HCT116 (cell line): Measurements from ENCODE around the gene CLEC16A. TPM values are rescaled to one million over a fixed set of nuclear protein-coding genes. Genes with fewer than 3 reads are reported as not detected.

Source experiments
- ATAC-seq: fragments of 200-7000 bp; cut with Tn5 transposase; 2 replicates; pipeline ENCODE4 v1.9.1; 2020; ENCODE audit warnings: mild to moderate bottlenecking, moderate library complexity
- BruUV-seq: library from RNA; stranded (reverse); fragments of 400-500 nt; replicated peaks from 2 replicates; lab custom pipeline; 2021; lab: Mats Ljungman, UMichigan
- CTCF ChIA-PET: fragments of 300-600 bp; sonication (Branson Sonifier 250); formaldehyde crosslinking; loops from one replicate; lab custom pipeline; 2021; ENCODE audit warnings: antibody characterized with exemption; lab: Charles Lee
- POLR2A ChIA-PET: fragments of 300-600, 350-600 bp; sonication (Branson Sonifier 250); formaldehyde crosslinking; loops from one replicate; lab custom pipeline; 2021; ENCODE audit warnings: antibody characterized with exemption; lab: Charles Lee
- RAD21 ChIA-PET, 2 experiments: fragments of 300-600 bp; sonication (Branson Sonifier 250); formaldehyde crosslinking; loops; one replicate each; lab custom pipeline; 2023; ENCODE audit warnings: low total read pairs in 2 of 2; ENCODE audit not compliant: uncharacterized antibody in 2 of 2, unreplicated experiment in 2 of 2, low non-redundant PET in 1 of 2; lab: Charles Lee
- DNase-seq: peaks from one replicate; pipeline ENCODE4 v3.0.0-alpha.2; 2010; ENCODE audit warnings: low read depth, low spot score
- H2AFZ ChIP-seq: fragments of 200-600 bp; shearing (Covaris generic), sonication (generic); 2 replicates; pipeline ENCODE4 v1.6.1; 2017; ENCODE audit warnings: low read depth, mixed run types, mixed read lengths, antibody characterized with exemption, low read length; ENCODE audit not compliant: poor library complexity, severe bottlenecking
- H3K27ac ChIP-seq: 2 replicates; pipeline ENCODE4 v1.5.1; 2012; ENCODE audit warnings: low read depth, low read length
- H3K27me3 ChIP-seq: fragments of 200-600 bp; sonication (generic); 2 replicates; pipeline ENCODE4 v1.6.1; 2016; ENCODE audit warnings: mixed run types, low read length, mixed read lengths; ENCODE audit not compliant: insufficient read depth
- H3K36me3 ChIP-seq, 2 experiments: fragments of 200-500 bp in 1 of 2; fragments of 200-600 bp in 1 of 2; sonication (Bioruptor generic) in 1 of 2; sonication (generic) in 1 of 2; 2 replicates each; pipeline versions ENCODE4 v1.5.1 to v1.6.1; 2014 to 2016; ENCODE audit warnings: low read length in 2 of 2, inconsistent platforms in 1 of 2, mixed read lengths in 1 of 2, mixed run types in 1 of 2; ENCODE audit not compliant: insufficient read depth in 2 of 2, control insufficient read depth in 1 of 2
- H3K4me1 ChIP-seq, 2 experiments: fragments of 200-600 bp in 1 of 2; sonication (generic) in 1 of 2; 2 replicates each; pipeline versions ENCODE4 v1.5.1 to v1.6.1; 2012 to 2017; ENCODE audit warnings: low read length in 2 of 2, inconsistent platforms in 1 of 2, mild to moderate bottlenecking in 1 of 2, mixed read lengths in 1 of 2, mixed run types in 1 of 2, moderate library complexity in 1 of 2; ENCODE audit not compliant: insufficient read depth in 2 of 2, control insufficient read depth in 1 of 2
- H3K4me2 ChIP-seq: fragments of 200-600 bp; sonication (generic); 2 replicates; pipeline ENCODE4 v1.6.1; 2017; ENCODE audit warnings: mixed run types, low read length, mixed read lengths
- H3K4me3 ChIP-seq, 2 experiments: fragments of 200-600 bp in 1 of 2; sonication (generic) in 1 of 2; replicated peaks in 1 of 2; 2 replicates each; pipeline ENCODE4 v1.5.1; 2011 to 2016; ENCODE audit warnings: low read length in 2 of 2, control low read depth in 1 of 2, low read depth in 1 of 2, mild to moderate bottlenecking in 1 of 2, mixed read lengths in 1 of 2, mixed run types in 1 of 2
- H3K79me2 ChIP-seq: fragments of 200-600 bp; sonication (generic); 2 replicates; pipeline ENCODE4 v1.6.1; 2017; ENCODE audit warnings: mild to moderate bottlenecking, mixed run types, low read length, moderate library complexity, mixed read lengths; ENCODE audit not compliant: insufficient read depth
- H3K9ac ChIP-seq: fragments of 200-600 bp; sonication (generic); 2 replicates; pipeline ENCODE4 v1.6.1; 2016; ENCODE audit warnings: low read length, mixed read lengths
- H3K9me2 ChIP-seq: fragments of 200-600 bp; sonication (generic), shearing (Covaris generic); 2 replicates; pipeline ENCODE4 v1.6.1; 2017; ENCODE audit warnings: mixed run types, mild to moderate bottlenecking, moderate library complexity; ENCODE audit not compliant: insufficient read depth
- H3K9me3 ChIP-seq, 2 experiments: fragments of 200-500 bp in 1 of 2; fragments of 200-600 bp in 1 of 2; sonication (Bioruptor generic) in 1 of 2; sonication (generic) in 1 of 2; 2 replicates each; pipeline ENCODE4 v1.6.1; 2014 to 2017; ENCODE audit warnings: low read length in 2 of 2, mixed read lengths in 2 of 2, inconsistent platforms in 1 of 2, low read depth in 1 of 2, mild to moderate bottlenecking in 1 of 2, mixed run types in 1 of 2, moderate library complexity in 1 of 2; ENCODE audit not compliant: control insufficient read depth in 1 of 2, insufficient read depth in 1 of 2
- H4K20me1 ChIP-seq: fragments of 200-600 bp; sonication (generic), shearing (Covaris generic); 2 replicates; pipeline ENCODE4 v1.6.1; 2017; ENCODE audit warnings: mixed run types, mild to moderate bottlenecking, moderate library complexity; ENCODE audit not compliant: insufficient read depth
- CEBPB ChIP-seq: IDR thresholded peaks from 2 replicates; pipeline ENCODE4 v1.6.1; 2012; ENCODE audit warnings: low read depth
- EGR1 ChIP-seq: IDR thresholded peaks from 2 replicates; pipeline ENCODE4 v1.6.1; 2012; ENCODE audit warnings: low read depth
- ELF1 ChIP-seq: IDR thresholded peaks from 2 replicates; pipeline ENCODE4 v1.6.1; 2012; ENCODE audit warnings: low read depth, borderline replicate concordance
- EZH2 ChIP-seq: fragments of 200-600 bp; sonication (generic); IDR thresholded peaks from 2 replicates; pipeline ENCODE4 v1.6.1; 2017; ENCODE audit warnings: antibody characterized with exemption, mixed run types
- JUND ChIP-seq: IDR thresholded peaks from 2 replicates; pipeline ENCODE4 v1.6.1; 2012
- MAX ChIP-seq: IDR thresholded peaks from 2 replicates; pipeline ENCODE4 v1.6.1; 2012
- RAD21 ChIP-seq: IDR thresholded peaks from 2 replicates; pipeline ENCODE4 v1.6.1; 2012; ENCODE audit warnings: low read depth, mild to moderate bottlenecking
- SIN3A ChIP-seq: IDR thresholded peaks from 2 replicates; pipeline ENCODE4 v1.6.1; 2012; ENCODE audit warnings: low read depth
- SP1 ChIP-seq: IDR thresholded peaks from 2 replicates; pipeline ENCODE4 v1.6.1; 2012; ENCODE audit warnings: low read depth
- ZNF274 ChIP-seq: fragments of 200-500 bp; sonication (Bioruptor generic); IDR thresholded peaks from 2 replicates; pipeline ENCODE4 v1.6.1; 2014; ENCODE audit warnings: mild to moderate bottlenecking, low read depth, low read length, inconsistent platforms
- intact Hi-C: fragments of 100-400 bp; cut with micrococcal nuclease; formaldehyde crosslinking; loops from 2 replicates; pipeline ENCODE4 v1.10.0; 2022
- total RNA-seq: library from RNA; stranded (reverse); gene quantifications from one replicate; pipeline ENCODE4 v1.2.1, GENCODE V29; 2021; ENCODE audit not compliant: unreplicated experiment

The CLEC16A gene
- total RNA-seq, 1 experiment from 2014 or later, result 18.0 TPM

GRCh38 chr16:11121083-11121608 lies 176.8 kb downstream of the CLEC16A start:
- RAD21 ChIA-PET, result interaction anchor here in 1 of 2 experiments (0.7 kb wide), 1 partner anchor 58 kb away, joined by 4 read pairs; no protein-coding TSS in a partner anchor
- TF ChIP-seq MAX (no peak), RAD21 (no peak), ZNF274 (no peak), JUND (no peak), EZH2 (no peak), EGR1 (no peak), SIN3A (no peak), ELF1 (no peak), SP1 (no peak), CEBPB (no peak)
- TF ChIP-seq, all 23 proteins: peak for 0
- BruUV-seq, result no TSS peak
- H2AFZ ChIP-seq, result no peak overlapping the region
- H3K27ac ChIP-seq, result no peak overlapping the region
- intact Hi-C loops, result no loop called here
- 0 out of 4 replicates have a peak, but pooled peaks cover 0 to 3% of the 10 kb centered on the region in 2 experiments for H3K36me3 ChIP-seq
- no peaks in the 10 kb centered on the region for H3K9me3 ChIP-seq
- ChIA-PET POLR2A (interaction anchor here (0.7 kb wide), 1 partner anchor 19 kb away, joined by 3 read pairs; no protein-coding TSS in a partner anchor), CTCF (no interaction called here)
- H3K4me3 ChIP-seq, result no peak overlapping the region
- no peaks in the 10 kb centered on the region for H4K20me1 ChIP-seq
- H3K27me3 ChIP-seq, result no peaks in the 10 kb centered on the region
- peaks cover 0 to 7% of the 10 kb centered on the region in 2 experiments; a peak in 1 of 4 replicates for H3K4me1 ChIP-seq
- H3K9ac ChIP-seq, result no peak overlapping the region
- H3K4me2 ChIP-seq, result no peak overlapping the region
- DNase-seq (no peak), ATAC-seq (no peak)
- H3K79me2 ChIP-seq, result no peaks in the 10 kb centered on the region
- H3K9me2 ChIP-seq, result no peaks in the 10 kb centered on the region
